ENCODE measurements around the gene WDR20.

GRCh38 chr14:102150083-102150482 is 10.4 kb downstream of the WDR20 start:
- TF ChIP-seq ZNF512 (CRISPR knock-in tag; IDR thresholded peaks at IDR 0.05; ENCODE audit: borderline replicate concordance) (no peak), CTCF (IDR thresholded peaks at IDR 0.05) (no peak), ATF2 (CRISPR knock-in tag; IDR thresholded peaks at IDR 0.05; ENCODE audit: borderline replicate concordance, low read depth) (no peak), SP1 (CRISPR knock-in tag; conservative IDR thresholded peaks at IDR 0.05) (no peak), ZNF138 (CRISPR knock-in tag; conservative IDR thresholded peaks at IDR 0.05) (no peak), IRF1 (CRISPR knock-in tag; IDR thresholded peaks at IDR 0.05) (no peak), MAX (CRISPR knock-in tag; IDR thresholded peaks at IDR 0.05) (no peak), TCF7 (CRISPR knock-in tag; IDR thresholded peaks at IDR 0.05; ENCODE audit: low read depth) (no peak), MXD4 (CRISPR knock-in tag; IDR thresholded peaks at IDR 0.05; ENCODE audit: borderline replicate concordance) (no peak), NR2C2 (CRISPR knock-in tag; IDR thresholded peaks at IDR 0.05) (no peak), ZNF232 (CRISPR knock-in tag; IDR thresholded peaks at IDR 0.05) (no peak), FOXP4 (CRISPR knock-in tag; IDR thresholded peaks at IDR 0.05) (no peak)

Data from WTC11 (cell line).